ENCODE data around the gene SIGMAR1.

The SIGMAR1 gene

DNA sequence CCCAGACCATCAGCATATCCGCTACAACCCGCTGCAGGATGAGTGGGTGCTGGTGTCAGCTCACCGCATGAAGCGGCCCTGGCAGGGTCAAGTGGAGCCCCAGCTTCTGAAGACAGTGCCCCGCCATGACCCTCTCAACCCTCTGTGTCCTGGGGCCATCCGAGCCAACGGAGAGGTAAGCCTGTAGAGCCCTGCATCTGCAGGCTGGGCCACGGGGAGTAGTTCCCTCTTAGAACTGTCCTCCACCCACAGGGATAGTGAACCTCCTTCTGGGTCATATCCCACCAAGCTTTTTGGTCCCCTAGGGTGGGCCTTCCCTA is 9.5 kb upstream of the SIGMAR1 start:
- TF ChIP-seq, protein P1, sequence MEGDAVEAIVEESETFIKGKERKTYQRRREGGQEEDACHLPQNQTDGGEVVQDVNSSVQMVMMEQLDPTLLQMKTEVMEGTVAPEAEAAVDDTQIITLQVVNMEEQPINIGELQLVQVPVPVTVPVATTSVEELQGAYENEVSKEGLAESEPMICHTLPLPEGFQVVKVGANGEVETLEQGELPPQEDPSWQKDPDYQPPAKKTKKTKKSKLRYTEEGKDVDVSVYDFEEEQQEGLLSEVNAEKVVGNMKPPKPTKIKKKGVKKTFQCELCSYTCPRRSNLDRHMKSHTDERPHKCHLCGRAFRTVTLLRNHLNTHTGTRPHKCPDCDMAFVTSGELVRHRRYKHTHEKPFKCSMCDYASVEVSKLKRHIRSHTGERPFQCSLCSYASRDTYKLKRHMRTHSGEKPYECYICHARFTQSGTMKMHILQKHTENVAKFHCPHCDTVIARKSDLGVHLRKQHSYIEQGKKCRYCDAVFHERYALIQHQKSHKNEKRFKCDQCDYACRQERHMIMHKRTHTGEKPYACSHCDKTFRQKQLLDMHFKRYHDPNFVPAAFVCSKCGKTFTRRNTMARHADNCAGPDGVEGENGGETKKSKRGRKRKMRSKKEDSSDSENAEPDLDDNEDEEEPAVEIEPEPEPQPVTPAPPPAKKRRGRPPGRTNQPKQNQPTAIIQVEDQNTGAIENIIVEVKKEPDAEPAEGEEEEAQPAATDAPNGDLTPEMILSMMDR (IDR thresholded peaks at IDR 0.05; ENCODE audit: low read length): no peak
- no peak for TF ChIP-seq EZH2 (IDR thresholded peaks at IDR 0.05; ENCODE audit: borderline replicate concordance, low read length)
- Histone ChIP-seq H3K36me3 (ENCODE audit: insufficient read depth, low read length) (peaks cover 35% of the 10 kb centered on the region), H3K9ac (ENCODE audit: low read length) (peak overlapping the region; percentile 87), H3K27me3 (ENCODE audit: insufficient read depth, low read length) (no peaks in the 10 kb centered on the region), H2AFZ (ENCODE audit: low read length) (no peak overlapping the region), H3K27ac (ENCODE audit: low read depth, low read length, poor library complexity, severe bottlenecking) (no peak overlapping the region), H3F3A (ENCODE audit: insufficient read depth, low read length) (no peaks in the 10 kb centered on the region), H3K9me2 (ENCODE audit: low read depth, low read length) (no peaks in the 10 kb centered on the region), H3K4me2 (ENCODE audit: low read length) (peak overlapping the region; percentile 87), H3K9me3 (ENCODE audit: low read length) (no peaks in the 10 kb centered on the region), H3K4me3 (ENCODE audit: low read depth, low read length, poor library complexity, severe bottlenecking) (peak overlapping the region; percentile 77), H4K20me1 (ENCODE audit: insufficient read depth, low read length) (no peaks in the 10 kb centered on the region), H3K79me2 (ENCODE audit: insufficient read depth, low read length) (no peaks in the 10 kb centered on the region), H3K4me1 (ENCODE audit: insufficient read depth, low read length, severe bottlenecking) (peaks cover 25% of the 10 kb centered on the region)

- Histone ChIP-seq H3K9me2 (ENCODE audit: low read depth, low read length) (no peaks in the 10 kb centered on the region), H3K36me3 (ENCODE audit: insufficient read depth, low read length) (peaks cover 33% of the 10 kb centered on the region), H3K27ac (ENCODE audit: low read depth, low read length, poor library complexity, severe bottlenecking) (peak within 1 kb of the TSS; percentile 32), H3F3A (ENCODE audit: insufficient read depth, low read length) (no peaks in the 10 kb centered on the region), H3K9me3 (ENCODE audit: low read length) (no peaks in the 10 kb centered on the region), H2AFZ (ENCODE audit: low read length) (no peak within 1 kb of the TSS), H3K4me2 (ENCODE audit: low read length) (peak within 1 kb of the TSS; percentile 87), H3K9ac (ENCODE audit: low read length) (peak within 1 kb of the TSS; percentile 87), H3K4me1 (ENCODE audit: insufficient read depth, low read length, severe bottlenecking) (peaks cover 19% of the 10 kb centered on the region), H3K79me2 (ENCODE audit: insufficient read depth, low read length) (no peaks in the 10 kb centered on the region), H3K27me3 (ENCODE audit: insufficient read depth, low read length) (no peaks in the 10 kb centered on the region), H4K20me1 (ENCODE audit: insufficient read depth, low read length) (no peaks in the 10 kb centered on the region), H3K4me3 (ENCODE audit: low read depth, low read length, poor library complexity, severe bottlenecking) (peak within 1 kb of the TSS; percentile 77)
- TF ChIP-seq, protein P1 (IDR thresholded peaks at IDR 0.05; ENCODE audit: low read length): peak; percentile 85
- no peak for TF ChIP-seq EZH2 (IDR thresholded peaks at IDR 0.05; ENCODE audit: borderline replicate concordance, low read length)
Observed at GRCh38 chr9:34646211-34647083, 8.9 kb upstream of the SIGMAR1 start, which contains the start of gene GALT. TSS of gene GALT (plus strand) at chr9:34646675. CDS start at chr9:34646705, 30 bp downstream.

DNA sequence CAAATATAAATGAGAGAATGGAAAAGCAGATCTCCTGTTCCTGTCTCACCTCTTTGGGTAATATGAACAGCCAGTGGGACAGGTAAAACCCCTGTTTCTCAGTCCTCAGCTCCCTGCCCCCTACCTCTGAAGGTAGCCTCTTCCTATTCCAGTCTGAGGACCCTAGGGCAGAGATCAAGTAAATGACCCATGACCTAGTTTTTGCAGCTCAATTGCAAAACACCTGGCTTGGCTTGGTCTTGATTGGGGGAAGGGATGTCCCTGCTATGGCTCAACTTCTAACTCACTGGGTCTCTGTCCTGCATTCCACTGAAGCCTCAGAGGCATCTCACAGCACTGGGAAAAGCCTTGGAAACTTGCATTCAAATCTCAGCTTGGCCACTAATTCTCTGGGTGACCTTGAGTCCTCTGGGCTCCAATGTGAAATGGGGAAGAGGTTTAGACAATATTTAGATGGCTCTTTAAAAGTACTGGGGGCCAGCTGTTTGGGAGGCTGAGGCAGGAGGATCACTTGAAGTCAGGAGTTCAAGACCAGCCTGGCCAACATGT is 7.3 kb upstream of the SIGMAR1 start:
- no peaks in the 10 kb centered on the region for H3K79me2 ChIP-seq (ENCODE audit: insufficient read depth, low read length)
- TF ChIP-seq EZH2 (IDR thresholded peaks at IDR 0.05; ENCODE audit: borderline replicate concordance, low read length): no peak
- H3K36me3 ChIP-seq (ENCODE audit: insufficient read depth, low read length): peaks cover 21% of the 10 kb centered on the region
- H3K27ac ChIP-seq (ENCODE audit: low read depth, low read length, poor library complexity, severe bottlenecking): no peak overlapping the region
- no peak overlapping the region for H3K4me3 ChIP-seq (ENCODE audit: low read depth, low read length, poor library complexity, severe bottlenecking)
- peaks cover 18% of the 10 kb centered on the region for H3K4me1 ChIP-seq (ENCODE audit: insufficient read depth, low read length, severe bottlenecking)
- no peaks in the 10 kb centered on the region for H3F3A ChIP-seq (ENCODE audit: insufficient read depth, low read length)
- no peak overlapping the region for H3K9ac ChIP-seq (ENCODE audit: low read length)
- H4K20me1 ChIP-seq (ENCODE audit: insufficient read depth, low read length): no peaks in the 10 kb centered on the region
- no peak overlapping the region for H3K4me2 ChIP-seq (ENCODE audit: low read length)
- no peaks in the 10 kb centered on the region for H3K9me2 ChIP-seq (ENCODE audit: low read depth, low read length)
- no peaks in the 10 kb centered on the region for H3K27me3 ChIP-seq (ENCODE audit: insufficient read depth, low read length)
- H3K9me3 ChIP-seq (ENCODE audit: low read length): no peaks in the 10 kb centered on the region
- no peak overlapping the region for H2AFZ ChIP-seq (ENCODE audit: low read length)
